Esophagus muscularis mucosa (tissue), 3 donors: ENCODE measurements around the gene KLHL13.

ENCODE experiments used
- CTCF ChIP-seq, 3 experiments: fragments of 200-600 bp in 2 of 3; fragments of 450-650 bp in 1 of 3; sonication (generic) in 2 of 3; IDR thresholded peaks; one replicate each; pipeline ENCODE4 v1.5.1; 2017 to 2019; ENCODE audit warnings: antibody characterized with exemption in 3 of 3, mild to moderate bottlenecking in 2 of 3, moderate library complexity in 1 of 3
- POLR2AphosphoS5 ChIP-seq, 2 donors: sonication (generic); formaldehyde crosslinking; IDR thresholded peaks; one replicate each; pipeline ENCODE4 v1.6.1; 2017; ENCODE audit warnings: antibody characterized with exemption in 2 of 2

- no peak for TF ChIP-seq CTCF (IDR thresholded peaks at IDR 0.05)
- TF ChIP-seq POLR2AphosphoS5 (IDR thresholded peaks at IDR 0.05) = no peak
Measured at GRCh38 chrX:118016422-118016821, 100.2 kb downstream of the KLHL13 start.
